AG04449 (cell line): ENCODE results near the gene IRS4.

Experiments used
- CTCF ChIA-PET: fragments of 350-600 bp; formaldehyde crosslinking; extraction: SDS; loops from one replicate; lab custom pipeline; 2021; ENCODE audit warnings: antibody characterized with exemption; lab: Yijun Ruan, JAX
- POLR2A ChIA-PET: fragments of 400-600, 350-600 bp; formaldehyde crosslinking; extraction: SDS; loops from one replicate; lab custom pipeline; 2020; ENCODE audit warnings: antibody characterized with exemption, inconsistent platforms; lab: Yijun Ruan, JAX
- DNase-seq: peaks from one replicate; pipeline ENCODE4 v3.0.0-alpha.2; 2010; ENCODE audit warnings: low read depth, low spot score
- H3K4me3 ChIP-seq: 2 replicates; pipeline ENCODE4 v1.5.1; 2011; ENCODE audit warnings: low read depth, mild to moderate bottlenecking, control low read depth, low read length
- CTCF ChIP-seq: IDR thresholded peaks from one replicate; pipeline ENCODE4 v1.5.1; 2011; ENCODE audit warnings: mild to moderate bottlenecking, moderate library complexity, low read length, control low read depth, inconsistent platforms; ENCODE audit not compliant: insufficient read depth; ENCODE audit errors: missing control alignments

Gene IRS4

GRCh38 chrX:108736509-108737479, at the start of gene IRS4:
IRS4 (minus strand) TSS chrX:108736563.
- no peak for DNase-seq
- ChIA-PET POLR2A (no interaction called here), CTCF (no interaction called here)
- H3K4me3 ChIP-seq, result peak within 1 kb of the TSS; percentile 47
- TF ChIP-seq CTCF, result no peak

GRCh38 chrX:108772549-108772948, 36.2 kb upstream of the IRS4 start:
- TF ChIP-seq CTCF, result no peak
- POLR2A ChIA-PET, result no interaction called here
- no peak for DNase-seq
- CTCF ChIA-PET, result no interaction called here
- H3K4me3 ChIP-seq, result no peak overlapping the region

GRCh38 chrX:108763559-108763958, 27.2 kb upstream of the IRS4 start:
- POLR2A ChIA-PET, result no interaction called here
- no peak overlapping the region for H3K4me3 ChIP-seq
- no peak for DNase-seq
- TF ChIP-seq CTCF, result no peak
- CTCF ChIA-PET, result no interaction called here

- H3K4me3 ChIP-seq, result no peak overlapping the region
- no peak for DNase-seq
- POLR2A ChIA-PET, result no interaction called here
- CTCF ChIA-PET, result no interaction called here
- TF ChIP-seq CTCF, result no peak
Measured at GRCh38 chrX:108740299-108740774, 4.0 kb upstream of the IRS4 start.

- no peak for TF ChIP-seq CTCF
- CTCF ChIA-PET, result no interaction called here
- no peak for DNase-seq
- H3K4me3 ChIP-seq, result no peak overlapping the region
- POLR2A ChIA-PET, result interaction anchor here (0.7 kb wide), 1 partner anchor 590 kb away, joined by 3 read pairs; no protein-coding TSS in a partner anchor
Measured at GRCh38 chrX:108737754-108738153, 1.4 kb upstream of the IRS4 start.
